HepG2 (cell line): ENCODE results near the gene S1PR2. TPM values are rescaled to one million over a fixed set of nuclear protein-coding genes. Genes with fewer than 3 reads are reported as not detected.

ENCODE experiments used
- DNMT3B ChIP-seq: conservative IDR thresholded peaks from 2 replicates; pipeline ENCODE4 v1.6.1; 2016; ENCODE audit warnings: missing biosample characterization, control low read depth
- GATAD1 ChIP-seq: IDR thresholded peaks from 2 replicates; pipeline ENCODE4 v1.6.1; 2016; ENCODE audit warnings: missing genetic modification reagents, missing compliant biosample characterization
- KAT2B ChIP-seq: fragments of 150-350 bp; IDR thresholded peaks from 2 replicates; pipeline ENCODE4 v1.6.1; 2014; ENCODE audit warnings: low read depth, low read length, borderline replicate concordance
- KDM5A ChIP-seq: fragments of 200-600 bp; sonication (generic); IDR thresholded peaks from 2 replicates; pipeline ENCODE4 v1.7.0; 2018; ENCODE audit warnings: antibody characterized with exemption, mild to moderate bottlenecking, low read length, borderline replicate concordance
- NFATC3 ChIP-seq: sonication (generic); formaldehyde crosslinking; IDR thresholded peaks from 2 replicates; pipeline ENCODE4 v1.5.1; 2020; ENCODE audit warnings: mild to moderate bottlenecking, missing genetic modification reagents
- RAD21 ChIP-seq: fragments of 450-650 bp; formaldehyde crosslinking; IDR thresholded peaks from 2 replicates; pipeline ENCODE4 v1.5.0; 2020; ENCODE audit warnings: mild to moderate bottlenecking
- RXRB ChIP-seq: IDR thresholded peaks from 2 replicates; pipeline ENCODE4 v1.6.1; 2016; ENCODE audit warnings: borderline replicate concordance, missing genetic modification reagents, missing compliant biosample characterization
- ZNF501 ChIP-seq: sonication (generic); formaldehyde crosslinking; IDR thresholded peaks from 2 replicates; pipeline ENCODE4 v1.5.1; 2020; ENCODE audit warnings: mild to moderate bottlenecking, moderate library complexity, missing genetic modification reagents
- polyA plus RNA-seq, 8 experiments: library from polyadenylated mRNA; depleted of rRNA in 3 of 8; stranded (reverse) in 7 of 8; unstranded in 1 of 8; fragments of >200 nt; fragmentation: Illumina TruSeq in 4 of 8; extraction: Trizol in 4 of 8; gene quantifications; 2 replicates each; pipeline versions ENCODE4 v1.2.1 to v1.2.3, GENCODE V29; 2011 to 2016; ENCODE audit warnings: low read depth in 4 of 8, missing spikeins in 1 of 8, mixed read lengths in 1 of 8; ENCODE audit not compliant: insufficient read depth in 1 of 8
- total RNA-seq, 5 experiments: library from RNA; depleted of rRNA; stranded (reverse); fragments of >200 nt; fragmentation: Illumina TruSeq; extraction: Trizol; gene quantifications; 2 replicates each; pipeline ENCODE4 v1.2.3, GENCODE V29; 2016; ENCODE audit warnings: low read depth in 1 of 5
- TF ChIP-seq, protein P1 (sequence below), 2 experiments: fragments of 450-650 bp in 1 of 2; sonication (generic) in 1 of 2; formaldehyde crosslinking; IDR thresholded peaks; 2 replicates each; pipeline versions ENCODE4 v1.5.0 to v1.8.0; 2020 to 2022; ENCODE audit warnings: mild to moderate bottlenecking in 1 of 2, missing genetic modification reagents in 1 of 2
- TF ChIP-seq, protein P2 (sequence below): IDR thresholded peaks from 2 replicates; pipeline ENCODE4 v1.6.1; 2016; ENCODE audit warnings: low read depth, borderline replicate concordance
- TF ChIP-seq, protein P3 (sequence below): sonication (generic); formaldehyde crosslinking; IDR thresholded peaks from 2 replicates; pipeline ENCODE4 v1.5.0; 2020; ENCODE audit warnings: mild to moderate bottlenecking, missing genetic modification reagents, borderline replicate concordance
- TF ChIP-seq, protein P4 (sequence below): sonication (generic); formaldehyde crosslinking; IDR thresholded peaks from 2 replicates; pipeline ENCODE4 v1.4.0; 2020; ENCODE audit warnings: missing genetic modification reagents, mild to moderate bottlenecking, borderline replicate concordance
- TF ChIP-seq, protein P5 (sequence below): sonication (generic); formaldehyde crosslinking; conservative IDR thresholded peaks from 2 replicates; pipeline ENCODE4 v1.4.0; 2020; ENCODE audit warnings: mild to moderate bottlenecking, missing genetic modification reagents, moderate library complexity
- TF ChIP-seq, protein P6 (sequence below): sonication (generic); formaldehyde crosslinking; IDR thresholded peaks from 2 replicates; pipeline ENCODE4 v1.8.0; 2022; ENCODE audit warnings: missing genetic modification reagents, low read depth, mild to moderate bottlenecking, borderline replicate concordance
- TF ChIP-seq, protein P7 (sequence below): sonication (generic); formaldehyde crosslinking; IDR thresholded peaks from 2 replicates; pipeline ENCODE4 v1.4.0; 2020; ENCODE audit warnings: missing genetic modification reagents

The S1PR2 gene
- total and polyA plus RNA-seq, 2 of the 13 experiments (the other 11 are each of a cell fraction or from before 2014, with no cell fraction given) = 0.91 to 1.3 TPM

DNA sequence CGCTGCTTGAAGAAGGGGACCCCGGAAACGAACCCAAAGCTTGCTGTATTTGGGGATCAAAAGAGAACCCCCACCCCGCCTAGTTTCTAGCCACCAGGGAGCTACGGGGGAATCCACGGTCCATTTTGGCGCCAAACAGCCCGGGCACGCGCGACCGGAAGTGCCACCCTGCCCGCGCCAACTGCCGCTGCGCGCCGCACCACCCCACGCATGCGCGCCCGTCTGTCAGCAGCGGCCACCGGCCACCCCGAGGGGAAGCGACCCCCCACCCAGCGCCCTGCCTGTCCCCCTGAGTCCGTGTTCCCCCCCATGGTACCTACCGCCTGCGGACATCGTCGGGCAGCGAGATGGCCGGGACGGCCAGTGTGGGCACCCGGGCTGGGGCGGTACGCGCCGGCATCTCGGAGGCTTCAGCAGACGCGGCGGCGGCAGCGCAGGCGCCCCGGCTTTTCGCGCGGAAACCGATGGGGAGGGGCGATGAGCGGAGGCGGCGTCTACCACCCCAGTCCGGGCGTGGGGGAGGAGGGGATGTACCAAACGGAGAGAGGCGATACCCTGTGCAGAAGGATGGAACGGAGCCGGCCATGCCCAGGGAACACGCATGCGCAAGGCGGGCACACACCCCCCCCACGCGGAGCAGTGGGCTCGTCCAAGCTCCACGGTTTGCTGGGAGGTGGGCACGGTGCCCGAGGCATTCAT is 36.5 kb downstream of the S1PR2 start, which contains the start of gene DNMT1 (continued):
- TF ChIP-seq, protein P1, sequence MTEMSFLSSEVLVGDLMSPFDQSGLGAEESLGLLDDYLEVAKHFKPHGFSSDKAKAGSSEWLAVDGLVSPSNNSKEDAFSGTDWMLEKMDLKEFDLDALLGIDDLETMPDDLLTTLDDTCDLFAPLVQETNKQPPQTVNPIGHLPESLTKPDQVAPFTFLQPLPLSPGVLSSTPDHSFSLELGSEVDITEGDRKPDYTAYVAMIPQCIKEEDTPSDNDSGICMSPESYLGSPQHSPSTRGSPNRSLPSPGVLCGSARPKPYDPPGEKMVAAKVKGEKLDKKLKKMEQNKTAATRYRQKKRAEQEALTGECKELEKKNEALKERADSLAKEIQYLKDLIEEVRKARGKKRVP (CRISPR knock-in tag; IDR thresholded peaks at IDR 0.05) = peak in 1 of 2 experiments; percentile 53; a peak in 1 of 4 replicates
- TF ChIP-seq, protein P2, sequence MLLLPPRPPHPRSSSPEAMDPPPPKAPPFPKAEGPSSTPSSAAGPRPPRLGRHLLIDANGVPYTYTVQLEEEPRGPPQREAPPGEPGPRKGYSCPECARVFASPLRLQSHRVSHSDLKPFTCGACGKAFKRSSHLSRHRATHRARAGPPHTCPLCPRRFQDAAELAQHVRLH = peak; percentile 28; the same call in 1 of the 2 replicates
- TF ChIP-seq NFATC3 (CRISPR knock-in tag) = no peak
- TF ChIP-seq, protein P3, sequence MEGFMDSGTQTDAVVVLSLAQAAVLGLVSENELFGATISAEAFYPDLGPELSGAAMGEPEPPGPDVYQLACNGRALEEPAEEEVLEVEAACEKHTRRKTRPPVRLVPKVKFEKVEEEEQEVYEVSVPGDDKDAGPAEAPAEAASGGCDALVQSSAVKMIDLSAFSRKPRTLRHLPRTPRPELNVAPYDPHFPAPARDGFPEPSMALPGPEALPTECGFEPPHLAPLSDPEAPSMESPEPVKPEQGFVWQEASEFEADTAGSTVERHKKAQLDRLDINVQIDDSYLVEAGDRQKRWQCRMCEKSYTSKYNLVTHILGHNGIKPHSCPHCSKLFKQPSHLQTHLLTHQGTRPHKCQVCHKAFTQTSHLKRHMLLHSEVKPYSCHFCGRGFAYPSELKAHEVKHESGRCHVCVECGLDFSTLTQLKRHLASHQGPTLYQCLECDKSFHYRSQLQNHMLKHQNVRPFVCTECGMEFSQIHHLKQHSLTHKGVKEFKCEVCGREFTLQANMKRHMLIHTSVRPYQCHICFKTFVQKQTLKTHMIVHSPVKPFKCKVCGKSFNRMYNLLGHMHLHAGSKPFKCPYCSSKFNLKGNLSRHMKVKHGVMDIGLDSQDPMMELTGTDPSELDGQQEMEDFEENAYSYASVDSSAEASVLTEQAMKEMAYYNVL (CRISPR knock-in tag) = peak; percentile 22; the same call in 1 of the 2 replicates
- 0 out of 2 replicates have a peak, but pooled peaks have one; percentile 8 for TF ChIP-seq RAD21 (CRISPR knock-in tag)
- TF ChIP-seq, protein P4, sequence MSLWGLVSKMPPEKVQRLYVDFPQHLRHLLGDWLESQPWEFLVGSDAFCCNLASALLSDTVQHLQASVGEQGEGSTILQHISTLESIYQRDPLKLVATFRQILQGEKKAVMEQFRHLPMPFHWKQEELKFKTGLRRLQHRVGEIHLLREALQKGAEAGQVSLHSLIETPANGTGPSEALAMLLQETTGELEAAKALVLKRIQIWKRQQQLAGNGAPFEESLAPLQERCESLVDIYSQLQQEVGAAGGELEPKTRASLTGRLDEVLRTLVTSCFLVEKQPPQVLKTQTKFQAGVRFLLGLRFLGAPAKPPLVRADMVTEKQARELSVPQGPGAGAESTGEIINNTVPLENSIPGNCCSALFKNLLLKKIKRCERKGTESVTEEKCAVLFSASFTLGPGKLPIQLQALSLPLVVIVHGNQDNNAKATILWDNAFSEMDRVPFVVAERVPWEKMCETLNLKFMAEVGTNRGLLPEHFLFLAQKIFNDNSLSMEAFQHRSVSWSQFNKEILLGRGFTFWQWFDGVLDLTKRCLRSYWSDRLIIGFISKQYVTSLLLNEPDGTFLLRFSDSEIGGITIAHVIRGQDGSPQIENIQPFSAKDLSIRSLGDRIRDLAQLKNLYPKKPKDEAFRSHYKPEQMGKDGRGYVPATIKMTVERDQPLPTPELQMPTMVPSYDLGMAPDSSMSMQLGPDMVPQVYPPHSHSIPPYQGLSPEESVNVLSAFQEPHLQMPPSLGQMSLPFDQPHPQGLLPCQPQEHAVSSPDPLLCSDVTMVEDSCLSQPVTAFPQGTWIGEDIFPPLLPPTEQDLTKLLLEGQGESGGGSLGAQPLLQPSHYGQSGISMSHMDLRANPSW (CRISPR knock-in tag) = 0 out of 2 replicates have a peak, but pooled peaks have one; percentile 16
- TF ChIP-seq, protein P5, sequence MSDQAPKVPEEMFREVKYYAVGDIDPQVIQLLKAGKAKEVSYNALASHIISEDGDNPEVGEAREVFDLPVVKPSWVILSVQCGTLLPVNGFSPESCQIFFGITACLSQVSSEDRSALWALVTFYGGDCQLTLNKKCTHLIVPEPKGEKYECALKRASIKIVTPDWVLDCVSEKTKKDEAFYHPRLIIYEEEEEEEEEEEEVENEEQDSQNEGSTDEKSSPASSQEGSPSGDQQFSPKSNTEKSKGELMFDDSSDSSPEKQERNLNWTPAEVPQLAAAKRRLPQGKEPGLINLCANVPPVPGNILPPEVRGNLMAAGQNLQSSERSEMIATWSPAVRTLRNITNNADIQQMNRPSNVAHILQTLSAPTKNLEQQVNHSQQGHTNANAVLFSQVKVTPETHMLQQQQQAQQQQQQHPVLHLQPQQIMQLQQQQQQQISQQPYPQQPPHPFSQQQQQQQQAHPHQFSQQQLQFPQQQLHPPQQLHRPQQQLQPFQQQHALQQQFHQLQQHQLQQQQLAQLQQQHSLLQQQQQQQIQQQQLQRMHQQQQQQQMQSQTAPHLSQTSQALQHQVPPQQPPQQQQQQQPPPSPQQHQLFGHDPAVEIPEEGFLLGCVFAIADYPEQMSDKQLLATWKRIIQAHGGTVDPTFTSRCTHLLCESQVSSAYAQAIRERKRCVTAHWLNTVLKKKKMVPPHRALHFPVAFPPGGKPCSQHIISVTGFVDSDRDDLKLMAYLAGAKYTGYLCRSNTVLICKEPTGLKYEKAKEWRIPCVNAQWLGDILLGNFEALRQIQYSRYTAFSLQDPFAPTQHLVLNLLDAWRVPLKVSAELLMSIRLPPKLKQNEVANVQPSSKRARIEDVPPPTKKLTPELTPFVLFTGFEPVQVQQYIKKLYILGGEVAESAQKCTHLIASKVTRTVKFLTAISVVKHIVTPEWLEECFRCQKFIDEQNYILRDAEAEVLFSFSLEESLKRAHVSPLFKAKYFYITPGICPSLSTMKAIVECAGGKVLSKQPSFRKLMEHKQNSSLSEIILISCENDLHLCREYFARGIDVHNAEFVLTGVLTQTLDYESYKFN (CRISPR knock-in tag) = no peak; the same call in 1 of the 2 replicates
- TF ChIP-seq, protein P6, sequence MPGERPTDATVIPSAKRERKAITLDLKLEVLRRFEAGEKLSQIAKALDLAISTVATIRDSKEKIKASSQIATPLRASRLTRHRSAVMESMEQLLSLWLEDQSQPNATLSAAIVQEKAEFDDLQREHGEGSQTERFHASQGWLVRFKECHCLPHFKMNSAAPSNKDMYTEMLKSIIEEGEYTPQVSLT = no peak
- TF ChIP-seq GATAD1 (CRISPR knock-in tag) = peak; percentile 89
- TF ChIP-seq RXRB (CRISPR knock-in tag) = no peak
- TF ChIP-seq KDM5A = peak; percentile 77
- TF ChIP-seq DNMT3B (CRISPR knock-in tag) = 0 out of 2 replicates have a peak, but pooled peaks have one; percentile 19
- TF ChIP-seq ZNF501 = peak; percentile 87; the same call in 1 of the 2 replicates
- TF ChIP-seq, protein P7, sequence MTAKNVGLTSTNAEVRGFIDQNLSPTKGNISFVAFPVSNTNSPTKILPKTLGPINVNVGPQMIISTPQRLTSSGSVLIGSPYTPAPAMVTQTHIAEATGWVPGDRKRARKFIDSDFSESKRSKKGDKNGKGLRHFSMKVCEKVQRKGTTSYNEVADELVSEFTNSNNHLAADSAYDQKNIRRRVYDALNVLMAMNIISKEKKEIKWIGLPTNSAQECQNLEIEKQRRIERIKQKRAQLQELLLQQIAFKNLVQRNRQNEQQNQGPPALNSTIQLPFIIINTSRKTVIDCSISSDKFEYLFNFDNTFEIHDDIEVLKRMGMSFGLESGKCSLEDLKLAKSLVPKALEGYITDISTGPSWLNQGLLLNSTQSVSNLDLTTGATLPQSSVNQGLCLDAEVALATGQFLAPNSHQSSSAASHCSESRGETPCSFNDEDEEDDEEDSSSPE (CRISPR knock-in tag) = peak; percentile 95
- no peak for TF ChIP-seq KAT2B
